HG03097 (cell line): ENCODE data around the gene RPL35A.

Experiments
- ATAC-seq: cut with Tn5 transposase; IDR thresholded peaks from one replicate; pipeline ENCODE4 v1.9.1; 2021; ENCODE audit not compliant: unreplicated experiment, low FRiP score

The RPL35A gene

DNA sequence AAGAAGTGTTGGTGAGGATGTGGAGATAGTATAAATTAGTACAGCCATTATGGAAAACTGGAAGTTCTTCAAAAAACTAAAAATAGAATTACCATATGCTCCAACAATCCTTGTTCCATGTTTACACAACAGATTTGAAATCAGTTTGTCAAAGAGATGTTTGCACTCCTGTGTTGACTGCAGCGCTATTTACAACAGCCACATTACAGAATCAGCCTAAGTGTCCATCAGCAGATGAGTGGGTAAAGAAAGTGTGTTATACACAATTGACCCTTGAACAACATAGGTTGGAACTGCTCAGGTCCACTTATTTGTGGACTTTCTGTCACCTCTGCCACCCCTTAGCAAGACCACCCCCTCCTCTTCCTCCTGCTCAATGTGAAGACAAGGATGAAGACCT is 44.7 kb downstream of the RPL35A start:
- no peak for ATAC-seq

- no peak for ATAC-seq
Observed at GRCh38 chr3:197996855-197997254, 46.9 kb downstream of the RPL35A start.

DNA sequence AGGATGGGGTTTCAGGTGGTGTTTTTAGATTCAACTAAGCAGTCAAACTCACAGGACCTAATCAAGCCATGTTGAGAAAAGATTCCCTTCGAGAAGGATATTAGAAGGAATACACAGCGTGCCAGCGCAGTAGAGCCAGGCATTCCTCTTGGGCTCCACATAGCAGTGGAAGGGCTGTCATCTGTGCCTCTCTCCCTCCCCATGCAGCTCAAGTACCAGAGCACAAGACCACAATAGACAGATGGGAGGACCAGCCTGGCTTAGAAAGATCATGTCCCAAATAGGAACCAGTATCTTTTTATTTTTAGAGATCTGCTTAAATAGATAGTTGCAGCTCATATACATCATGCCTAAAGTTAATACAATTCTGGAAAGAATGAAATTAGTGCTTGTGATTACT is 47.9 kb downstream of the RPL35A start:
- no peak for ATAC-seq
